ENCODE data around the gene RABL2B.
"Not testable (repeated sequence)": the region's sequence is repeated elsewhere in the genome, so short reads cannot be mapped to it uniquely, and the experiment has no call there.

The RABL2B gene

DNA sequence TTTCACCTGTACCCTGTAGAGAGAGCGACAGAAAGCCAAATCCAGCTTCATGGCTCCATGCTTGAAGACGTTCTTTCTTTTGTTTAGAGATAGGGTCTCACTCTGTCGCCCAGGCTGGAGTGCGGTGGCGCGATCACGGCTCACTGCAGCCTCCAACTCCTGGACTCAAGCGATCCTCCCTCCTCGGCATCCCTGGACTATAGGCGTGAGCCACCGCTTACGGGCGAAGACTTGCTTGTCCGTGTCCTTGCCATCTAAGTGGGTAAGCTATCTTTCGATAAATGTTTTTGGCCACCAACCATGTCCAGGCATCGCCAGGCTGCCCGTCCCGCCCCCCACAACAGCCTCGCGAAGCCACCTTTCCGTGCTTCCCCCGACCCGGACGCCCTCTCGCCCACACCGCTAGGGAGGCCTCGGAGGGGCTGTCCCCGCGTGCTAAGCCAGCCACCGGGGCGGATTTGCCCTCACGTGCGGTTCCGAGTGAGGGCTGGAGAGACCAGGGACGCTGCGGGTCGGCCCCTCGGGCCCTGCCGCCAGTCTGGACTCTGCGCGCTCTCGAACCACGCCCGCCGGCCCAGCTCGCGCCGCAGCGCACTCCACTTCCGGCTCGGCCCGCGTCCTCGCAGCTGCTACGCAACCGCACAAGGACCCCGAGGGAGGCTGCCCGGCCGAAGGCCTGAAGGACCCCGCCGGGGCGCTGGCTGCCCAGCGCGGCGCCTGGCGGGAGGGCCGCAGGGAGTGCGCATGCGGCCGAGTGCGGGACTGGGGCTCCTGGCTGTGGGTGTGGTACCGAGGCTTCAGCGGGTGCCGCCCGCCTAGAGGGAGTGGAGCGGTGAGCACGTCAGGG lies at the start of gene RABL2B:
RABL2B (minus strand) TSS at position 604 of the 847 bp plus-strand sequence. CDS start 1,342 bp downstream, outside the sequence.
- peak; percentile 89 for DNase-seq

- DNase-seq: not testable (repeated sequence)
These were observed 3.5 kb upstream of the RABL2B start for GRCh38 chr22:50786936-50787335.

- not testable (repeated sequence) for DNase-seq
These were observed 1.9 kb upstream of the RABL2B start for GRCh38 chr22:50785289-50785688.

DNA sequence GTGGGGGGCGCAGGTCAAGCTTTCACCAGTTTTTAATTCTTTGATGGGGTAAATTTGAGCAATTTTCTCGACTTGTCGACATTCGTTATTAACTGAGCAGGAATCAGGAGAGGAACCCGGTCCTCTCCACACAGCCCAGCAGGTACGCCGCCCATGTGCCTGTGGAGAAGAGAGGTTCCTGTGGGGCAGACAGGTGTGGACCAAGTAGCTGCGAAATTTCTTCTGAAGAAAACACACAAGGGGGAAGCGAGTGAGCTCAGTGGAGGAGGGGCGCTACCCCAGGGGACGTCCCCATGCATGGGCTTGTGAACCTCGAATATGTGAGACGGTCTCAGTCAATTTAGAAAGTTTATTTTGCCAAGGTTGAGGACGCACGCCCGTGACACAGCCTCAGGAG lies 442 bp upstream of the RABL2B start:
- not testable (repeated sequence) for DNase-seq

- not testable (repeated sequence) for DNase-seq
These were observed 1.2 kb downstream of the RABL2B start for GRCh38 chr22:50782253-50782652.

GRCh38 chr22:50780244-50780643 lies 3.2 kb downstream of the RABL2B start:
- DNase-seq: not testable (repeated sequence)

DNA sequence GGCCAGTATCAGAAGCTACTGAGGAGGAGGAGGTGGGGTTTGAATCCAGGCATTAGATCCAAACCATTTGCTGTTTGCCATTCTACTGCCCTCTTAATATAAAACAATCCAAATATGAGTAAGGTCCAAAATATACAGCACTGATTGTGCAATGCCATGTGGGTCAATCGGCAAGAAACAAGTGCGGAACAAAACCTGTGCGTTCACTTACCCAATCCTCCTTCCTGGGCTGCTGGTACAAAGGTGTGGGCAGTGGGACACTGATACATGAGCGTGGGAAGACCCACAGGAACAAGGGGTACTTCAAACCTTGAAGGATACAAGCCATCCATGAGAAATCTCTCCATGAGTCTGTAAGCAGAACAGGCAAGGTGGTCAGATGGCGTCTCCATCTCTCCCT lies 5.8 kb downstream of the RABL2B start:
- not testable (repeated sequence) for DNase-seq

- DNase-seq: peak; percentile 68
These were observed 8.3 kb downstream of the RABL2B start for GRCh38 chr22:50775132-50775531.

GRCh38 chr22:50764288-50764687 lies 19.1 kb downstream of the RABL2B start:
- not testable (repeated sequence) for DNase-seq

GRCh38 chr22:50761829-50762228 lies 21.6 kb downstream of the RABL2B start:
- not testable (repeated sequence) for DNase-seq

- DNase-seq: not testable (repeated sequence)
These were observed 23.7 kb downstream of the RABL2B start for GRCh38 chr22:50759597-50760341.

GRCh38 chr22:50756949-50757491 lies 26.4 kb downstream of the RABL2B start:
- peak; percentile 19 for DNase-seq

GRCh38 chr22:50756406-50756805 lies 27.0 kb downstream of the RABL2B start:
- DNase-seq: not testable (repeated sequence)

DNA sequence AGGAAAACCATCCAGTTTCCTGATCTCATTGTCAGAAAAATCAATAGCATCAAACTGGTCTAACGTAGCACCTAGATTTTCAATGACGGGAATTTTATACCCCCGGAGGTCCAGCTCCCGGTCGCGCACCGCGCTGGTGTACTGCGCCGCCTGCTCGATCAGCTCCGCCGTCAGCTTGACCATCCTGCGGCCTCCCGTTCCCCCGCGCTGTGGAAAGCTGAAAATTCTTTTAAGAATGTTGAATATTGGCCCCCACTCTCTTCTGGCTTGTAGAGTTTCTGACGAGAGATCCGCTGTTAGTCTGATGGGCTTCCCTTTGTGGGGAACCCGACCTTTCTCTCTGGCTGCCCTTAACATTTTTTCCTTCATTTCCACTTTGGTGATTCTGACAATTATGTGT lies 28.2 kb downstream of the RABL2B start:
- not testable (repeated sequence) for DNase-seq

DNA sequence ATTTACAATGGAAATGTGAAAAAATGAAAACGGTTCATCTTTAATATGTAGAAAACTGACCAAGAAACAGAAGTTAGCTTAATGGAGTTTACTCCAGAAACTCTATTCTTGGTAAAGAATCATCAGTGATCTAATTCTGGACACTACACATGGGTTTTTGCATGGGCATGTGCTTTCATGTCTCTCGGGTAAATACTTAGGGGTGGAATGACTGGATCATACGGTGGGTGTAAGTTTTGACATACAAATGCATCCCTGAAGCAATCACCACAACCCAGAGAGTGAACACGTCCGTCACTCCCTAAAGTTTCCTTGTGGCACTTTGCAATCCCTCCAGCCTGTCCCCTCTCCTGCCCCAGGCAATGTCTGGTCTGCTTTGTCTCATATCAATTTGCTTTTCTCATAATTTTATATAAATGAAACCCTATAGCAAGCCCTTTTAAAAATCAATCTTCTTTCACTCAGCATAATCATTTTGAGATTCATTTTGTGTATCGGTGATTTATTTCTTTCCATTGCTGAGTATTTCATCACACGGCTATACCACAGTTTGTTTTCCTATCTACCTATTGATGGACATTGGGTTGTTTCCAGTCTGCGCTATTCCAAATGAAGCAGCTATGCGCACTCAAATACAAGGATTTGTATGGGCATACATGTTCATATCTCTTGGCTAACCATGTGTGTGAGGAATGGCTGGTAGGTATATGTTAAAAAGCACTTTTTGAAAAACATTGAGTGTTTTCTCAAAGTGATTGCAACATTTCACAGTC lies 33.9 kb downstream of the RABL2B start:
- DNase-seq: not testable (repeated sequence)

GRCh38 chr22:50748630-50749029 lies 34.8 kb downstream of the RABL2B start:
- not testable (repeated sequence) for DNase-seq

- DNase-seq: not testable (repeated sequence)
These were observed 35.9 kb downstream of the RABL2B start for GRCh38 chr22:50747521-50747920.

- DNase-seq: not testable (repeated sequence)
These were observed 39.0 kb downstream of the RABL2B start for GRCh38 chr22:50744424-50744823.

DNA sequence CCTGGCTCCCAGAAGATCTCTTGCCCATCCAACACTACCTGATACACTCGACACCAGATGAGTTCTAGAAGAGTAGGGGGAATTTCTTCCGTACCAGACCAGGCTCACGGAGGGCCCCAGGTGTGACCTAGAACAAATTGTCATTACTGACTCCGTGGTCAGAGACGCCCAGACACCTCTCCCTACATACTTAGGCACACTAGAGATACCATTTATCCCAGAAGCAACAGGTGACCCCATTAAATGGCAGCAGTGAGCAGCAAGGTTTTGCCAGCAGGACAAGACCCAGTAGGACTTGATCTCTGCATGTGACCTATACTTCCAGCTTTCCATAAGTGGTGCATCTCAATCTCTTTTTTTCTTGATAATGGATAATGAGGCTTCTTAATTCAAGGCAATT lies 42.7 kb downstream of the RABL2B start:
- not testable (repeated sequence) for DNase-seq

- peak; percentile 68 for DNase-seq
These were observed 43.5 kb downstream of the RABL2B start for GRCh38 chr22:50739894-50740293.

GRCh38 chr22:50739279-50739691 lies 44.2 kb downstream of the RABL2B start:
- DNase-seq: no peak

- no peak for DNase-seq
These were observed 44.7 kb downstream of the RABL2B start for GRCh38 chr22:50738649-50739227.

Data from COR-L47 (cell line).